DMS114 treated with DMSO at 0.1 percent for 48 hours (cell line): ENCODE data around the gene PLCB2.

ENCODE experiments used
- DNase-seq: peaks from one replicate; lab custom pipeline; 2025; ENCODE audit not compliant: unreplicated experiment; lab: John Stamatoyannopoulos, UW

PLCB2 gene

GRCh38 chr15:40272485-40273056, 35.2 kb downstream of the PLCB2 start:
- no peak for DNase-seq

DNA sequence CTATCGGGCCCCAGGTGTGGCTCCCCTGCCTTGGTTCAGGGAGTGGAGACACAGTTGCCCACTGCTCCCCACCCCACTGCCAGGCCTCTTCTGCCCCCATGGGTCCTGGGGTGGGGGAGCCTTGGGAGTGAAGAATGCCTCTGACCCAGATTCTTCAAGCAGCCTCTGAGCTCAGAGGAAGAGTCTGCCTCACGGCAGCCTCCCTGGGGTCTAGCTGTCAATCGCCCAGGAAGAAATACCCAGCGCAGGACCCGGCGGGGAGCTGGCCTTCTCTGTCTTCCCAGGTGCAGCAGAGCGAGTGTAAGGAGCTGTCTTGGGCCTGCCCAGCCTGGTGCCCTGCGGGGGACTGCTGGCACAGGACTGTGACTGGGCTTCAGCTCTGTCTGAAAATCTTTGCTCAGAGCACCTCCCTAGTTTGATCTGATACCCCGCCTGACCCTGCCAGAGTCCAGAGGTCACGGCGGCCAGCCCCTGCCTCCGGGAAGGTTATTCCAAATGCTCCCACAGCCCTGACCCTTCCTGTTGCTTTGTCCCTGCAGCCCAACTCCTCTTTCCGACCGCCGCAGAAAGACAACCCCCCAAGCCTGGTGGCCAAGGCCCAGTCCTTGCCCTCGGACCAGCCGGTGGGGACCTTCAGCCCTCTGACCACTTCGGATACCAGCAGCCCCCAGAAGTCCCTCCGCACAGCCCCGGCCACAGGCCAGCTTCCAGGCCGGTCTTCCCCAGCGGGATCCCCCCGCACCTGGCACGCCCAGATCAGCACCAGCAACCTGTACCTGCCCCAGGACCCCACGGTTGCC, 35.9 kb downstream of the PLCB2 start:
- DNase-seq, result no peak

- DNase-seq, result no peak
These were observed 37.3 kb downstream of the PLCB2 start for GRCh38 chr15:40270246-40270995.

GRCh38 chr15:40269604-40270003, 38.1 kb downstream of the PLCB2 start:
- DNase-seq, result no peak

- DNase-seq, result no peak
These were observed 40.1 kb downstream of the PLCB2 start for GRCh38 chr15:40267670-40268069.

GRCh38 chr15:40266828-40267304, 40.9 kb downstream of the PLCB2 start:
- no peak for DNase-seq

- DNase-seq, result no peak
These were observed 41.9 kb downstream of the PLCB2 start for GRCh38 chr15:40265875-40266274.

GRCh38 chr15:40265355-40265754, 42.4 kb downstream of the PLCB2 start:
- no peak for DNase-seq

GRCh38 chr15:40264321-40265153, 43.2 kb downstream of the PLCB2 start:
- no peak for DNase-seq

- no peak for DNase-seq
These were observed 44.5 kb downstream of the PLCB2 start for GRCh38 chr15:40263024-40263754.

DNA sequence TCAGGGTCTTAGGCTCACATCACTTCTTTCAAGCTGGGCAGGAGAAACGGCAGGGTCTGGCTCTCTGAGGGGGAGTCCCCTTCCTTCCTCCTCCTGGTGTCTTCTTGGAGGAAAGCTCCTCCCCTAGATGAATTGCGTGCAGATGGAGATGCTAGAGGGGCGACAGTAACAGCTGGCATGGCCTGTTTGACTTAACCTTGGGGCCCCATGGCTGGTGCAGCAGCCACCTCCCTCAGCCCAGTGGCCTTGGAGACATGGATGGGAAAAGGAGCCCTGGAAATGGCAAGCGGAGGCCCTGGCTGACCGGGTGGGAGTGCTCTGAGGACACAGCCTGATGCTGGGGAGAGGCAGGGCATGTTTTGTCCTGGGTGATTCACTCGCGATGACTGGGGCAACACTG, 48.7 kb downstream of the PLCB2 start:
- DNase-seq, result no peak

DNA sequence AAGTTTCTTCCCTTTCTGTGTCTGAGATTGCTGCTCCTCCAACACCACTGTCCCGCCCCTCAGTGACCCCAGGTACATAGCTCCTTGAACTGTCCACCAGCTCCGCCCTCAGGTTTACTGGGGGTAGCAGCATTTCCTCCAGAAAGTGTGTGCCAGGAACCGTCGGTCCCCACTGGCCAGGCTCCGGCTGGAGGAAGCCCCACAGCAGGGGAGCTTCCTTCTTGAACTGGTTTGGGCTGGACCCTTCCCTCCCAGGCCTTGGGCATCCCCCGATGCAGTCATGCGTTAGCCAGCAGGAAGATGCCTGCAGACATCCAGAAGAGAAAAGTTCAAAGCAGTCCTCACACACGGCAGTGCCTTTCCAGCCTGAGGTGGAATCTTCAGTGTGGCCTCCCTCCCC, 49.2 kb downstream of the PLCB2 start:
- no peak for DNase-seq

- DNase-seq, result no peak
These were observed 49.9 kb downstream of the PLCB2 start for GRCh38 chr15:40257656-40258450.

DNA sequence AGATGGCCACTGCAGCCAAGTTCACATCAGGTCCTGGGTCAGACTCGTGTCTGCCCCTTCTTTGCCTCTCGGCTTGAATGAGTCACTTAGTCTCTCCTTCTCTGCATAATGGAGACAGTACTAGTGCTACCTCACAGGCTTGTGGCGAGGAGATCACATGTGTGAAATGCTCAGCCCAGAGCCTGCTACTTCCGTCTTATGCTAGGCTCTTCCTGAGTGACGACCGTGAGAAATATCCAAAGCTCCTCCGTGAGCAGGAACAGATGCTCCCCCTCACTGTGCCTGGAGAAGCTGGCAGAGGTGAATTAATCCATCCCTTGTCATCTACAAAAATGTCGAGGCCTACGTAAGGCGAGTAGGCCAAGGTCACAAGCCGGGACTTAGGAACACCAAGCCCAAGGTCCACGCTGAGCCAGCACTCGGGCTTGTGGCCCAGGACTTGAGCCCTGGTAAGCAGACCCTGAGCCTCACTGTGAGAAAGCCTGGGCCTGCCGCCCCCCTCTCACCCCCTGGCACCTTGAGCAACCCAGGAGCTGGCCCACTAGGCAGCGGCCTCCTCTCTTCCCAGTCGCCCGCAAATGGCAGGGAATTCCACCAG, 51.0 kb downstream of the PLCB2 start:
- DNase-seq, result no peak

DNA sequence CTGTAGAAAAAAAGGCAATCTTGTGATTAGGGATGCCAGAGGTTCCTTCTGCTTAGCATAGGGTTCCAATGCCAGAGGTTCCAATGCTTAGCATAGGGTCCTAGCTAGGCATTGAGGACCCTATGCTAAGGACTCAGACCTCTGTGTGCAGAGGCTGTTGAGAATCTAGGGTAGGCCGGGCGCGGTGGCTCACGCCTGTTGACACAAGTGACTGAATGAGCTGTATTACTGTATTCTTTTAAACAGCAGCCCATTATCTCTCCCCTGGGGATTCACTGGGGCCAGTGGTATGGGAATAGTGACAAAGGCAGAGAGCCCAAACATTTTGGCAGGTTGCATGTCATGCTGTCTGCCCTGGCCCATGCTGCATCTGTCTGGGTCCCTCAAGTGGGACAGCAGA, 52.7 kb downstream of the PLCB2 start:
- no peak for DNase-seq

- DNase-seq, result no peak
These were observed 53.3 kb downstream of the PLCB2 start for GRCh38 chr15:40254452-40254851.

DNA sequence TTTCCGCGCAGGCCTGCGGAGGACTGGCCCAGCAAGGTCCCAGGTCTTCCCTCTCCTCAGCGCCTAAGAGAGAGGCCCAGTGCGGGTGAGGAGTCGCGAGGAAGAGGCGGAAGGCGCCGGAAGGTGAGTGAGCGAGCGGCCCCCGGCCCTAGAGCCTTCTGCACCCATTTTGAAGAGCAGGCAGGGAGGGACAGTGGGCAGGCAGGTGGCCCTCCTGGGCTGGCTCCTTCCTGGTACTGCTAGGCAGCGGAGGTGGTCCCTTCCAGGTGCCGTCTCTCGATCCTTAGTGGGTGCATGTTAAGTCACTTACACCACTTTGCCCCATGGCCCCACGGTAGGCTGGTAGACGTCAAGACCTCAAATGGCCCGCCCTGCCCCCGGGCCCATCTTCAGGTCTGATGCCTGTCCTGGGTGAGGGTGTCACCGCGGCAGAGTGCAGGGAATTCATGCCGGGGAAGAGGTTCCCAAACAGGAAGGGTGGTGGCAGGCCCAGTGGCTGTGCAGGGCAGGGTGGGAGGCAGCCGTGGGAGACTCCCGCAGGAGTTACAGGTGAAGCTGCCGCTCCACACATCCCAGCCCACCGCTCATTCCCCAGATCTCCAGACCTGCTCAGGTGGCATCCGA, 54.5 kb downstream of the PLCB2 start:
- DNase-seq, result no peak

DNA sequence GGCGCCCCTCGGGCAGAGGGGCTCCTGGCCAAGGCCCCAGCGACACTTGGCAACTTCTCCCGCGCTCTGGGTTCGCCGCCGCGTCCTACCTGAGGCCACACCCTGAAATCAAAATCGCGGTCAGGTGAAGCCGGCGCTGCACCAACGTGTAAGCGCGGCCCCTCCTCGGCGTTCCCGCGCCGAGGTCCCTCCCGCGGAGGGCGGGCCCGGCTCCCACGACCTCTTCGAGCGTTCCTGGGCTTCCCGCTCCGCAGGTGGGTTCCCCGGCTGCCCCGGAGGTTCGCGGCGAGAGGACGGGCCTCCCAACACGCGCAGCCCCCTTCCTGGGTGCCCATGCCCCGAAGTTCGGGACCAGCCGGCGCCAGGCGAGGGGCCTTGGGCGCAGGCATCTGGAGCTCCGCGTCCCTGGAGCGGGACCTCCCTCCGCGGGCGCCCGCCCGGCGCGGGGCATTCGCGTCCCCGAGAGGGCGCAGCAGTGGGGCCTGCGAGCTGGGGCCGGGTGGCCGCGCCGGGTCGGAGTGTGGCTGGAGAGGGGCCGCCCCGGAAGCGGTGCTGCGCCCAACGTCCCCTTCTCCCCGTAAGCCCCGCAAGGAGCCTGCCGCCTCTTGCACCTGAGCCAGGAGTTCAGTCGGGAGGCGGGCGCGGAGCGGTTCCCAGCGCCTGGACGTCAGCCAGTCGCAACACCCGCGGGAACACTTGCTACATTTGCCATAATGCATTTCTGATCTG, 55.1 kb downstream of the PLCB2 start:
- no peak for DNase-seq
